Type B pancreatic cell (in vitro differentiated cells): ENCODE results near the gene CD200R1. TPM values are rescaled to one million over a fixed set of nuclear protein-coding genes. Genes with fewer than 3 reads are reported as not detected.
"Not testable (repeated sequence)": the region's sequence is repeated elsewhere in the genome, so short reads cannot be mapped to it uniquely, and the experiment has no call there.

Experiments used
- DNase-seq: peaks from one replicate; pipeline ENCODE4 v3.0.0; 2021; ENCODE audit warnings: mixed read lengths; ENCODE audit not compliant: unreplicated experiment; ENCODE audit errors: extremely low spot score
- H3K27ac Mint-ChIP-seq: 2 replicates; pipeline ENCODE4 v1.8.0; 2021; ENCODE audit warnings: mild to moderate bottlenecking, mixed read lengths
- H3K27me3 Mint-ChIP-seq: 2 replicates; pipeline ENCODE4 v1.8.0; 2021; ENCODE audit warnings: mixed read lengths
- H3K36me3 Mint-ChIP-seq: 2 replicates; pipeline ENCODE4 v1.8.0; 2021; ENCODE audit warnings: mixed read lengths
- H3K4me1 Mint-ChIP-seq: one replicate; pipeline ENCODE4 v1.8.0; 2021; ENCODE audit warnings: mixed read lengths; ENCODE audit not compliant: unreplicated experiment
- H3K4me3 Mint-ChIP-seq: 2 replicates; pipeline ENCODE4 v1.8.0; 2021; ENCODE audit warnings: mild to moderate bottlenecking, mixed read lengths
- H3K9me3 Mint-ChIP-seq: 2 replicates; pipeline ENCODE4 v1.8.0; 2021; ENCODE audit warnings: mixed read lengths
- total RNA-seq: library from RNA; stranded (reverse); gene quantifications from 2 replicates; pipeline ENCODE4 v1.2.1, GENCODE V29; 2021; ENCODE audit warnings: low replicate concordance
- TF ChIP-seq, protein P1 (sequence below): fragments of 200-600 bp; sonication (generic); conservative IDR thresholded peaks from 2 replicates; pipeline ENCODE4 v1.5.0; 2021; ENCODE audit warnings: antibody characterized with exemption, mild to moderate bottlenecking

The CD200R1 gene
- total RNA-seq, 1 donor from 2014 or later = 2.1 TPM

DNA sequence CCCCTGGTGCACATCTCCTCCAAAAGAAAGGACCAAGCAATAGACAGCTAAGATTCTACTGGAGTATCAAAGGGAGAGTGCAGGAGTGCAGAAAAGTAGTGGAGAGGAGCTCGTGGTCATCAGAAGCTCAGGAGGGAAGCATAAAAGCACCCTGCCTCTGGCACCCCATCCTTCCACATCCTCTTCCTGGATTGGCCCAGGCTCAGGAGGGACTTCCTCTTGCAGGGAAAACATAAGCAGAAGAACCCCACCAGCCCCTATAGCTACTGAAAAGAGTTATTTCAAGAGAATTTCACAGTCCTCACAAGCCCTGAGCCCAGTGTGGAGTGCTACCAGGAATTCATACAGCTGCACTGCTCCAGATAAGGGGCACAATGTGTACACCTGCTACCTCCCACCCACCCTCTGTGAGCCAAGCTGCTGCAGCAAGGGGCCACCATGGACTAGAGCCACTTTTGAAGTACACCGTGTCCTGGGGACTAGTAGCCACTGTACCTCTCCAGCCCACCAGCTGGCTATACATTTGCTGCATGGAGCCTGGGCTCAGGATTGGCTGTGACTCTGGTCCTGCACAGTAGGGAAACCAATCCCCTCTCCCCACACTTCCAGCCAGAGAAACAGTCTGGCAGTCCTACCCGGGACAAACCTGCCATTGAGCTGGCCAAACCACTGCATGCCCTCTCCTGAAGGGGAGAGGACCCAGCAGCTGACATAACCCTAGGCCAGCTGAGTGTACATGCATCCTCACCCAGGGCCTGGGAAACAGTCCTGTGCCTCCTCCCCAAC is 43.0 kb downstream of the CD200R1 start:
- no peak for DNase-seq
- Mint-ChIP-seq H3K9me3 (no peaks in the 10 kb centered on the region), H3K36me3 (no peaks in the 10 kb centered on the region), H3K4me3 (no peak overlapping the region), H3K27me3 (no peaks in the 10 kb centered on the region), H3K4me1 (no peaks in the 10 kb centered on the region), H3K27ac (no peak overlapping the region)
- TF ChIP-seq, protein P1, sequence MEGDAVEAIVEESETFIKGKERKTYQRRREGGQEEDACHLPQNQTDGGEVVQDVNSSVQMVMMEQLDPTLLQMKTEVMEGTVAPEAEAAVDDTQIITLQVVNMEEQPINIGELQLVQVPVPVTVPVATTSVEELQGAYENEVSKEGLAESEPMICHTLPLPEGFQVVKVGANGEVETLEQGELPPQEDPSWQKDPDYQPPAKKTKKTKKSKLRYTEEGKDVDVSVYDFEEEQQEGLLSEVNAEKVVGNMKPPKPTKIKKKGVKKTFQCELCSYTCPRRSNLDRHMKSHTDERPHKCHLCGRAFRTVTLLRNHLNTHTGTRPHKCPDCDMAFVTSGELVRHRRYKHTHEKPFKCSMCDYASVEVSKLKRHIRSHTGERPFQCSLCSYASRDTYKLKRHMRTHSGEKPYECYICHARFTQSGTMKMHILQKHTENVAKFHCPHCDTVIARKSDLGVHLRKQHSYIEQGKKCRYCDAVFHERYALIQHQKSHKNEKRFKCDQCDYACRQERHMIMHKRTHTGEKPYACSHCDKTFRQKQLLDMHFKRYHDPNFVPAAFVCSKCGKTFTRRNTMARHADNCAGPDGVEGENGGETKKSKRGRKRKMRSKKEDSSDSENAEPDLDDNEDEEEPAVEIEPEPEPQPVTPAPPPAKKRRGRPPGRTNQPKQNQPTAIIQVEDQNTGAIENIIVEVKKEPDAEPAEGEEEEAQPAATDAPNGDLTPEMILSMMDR = no peak

DNA sequence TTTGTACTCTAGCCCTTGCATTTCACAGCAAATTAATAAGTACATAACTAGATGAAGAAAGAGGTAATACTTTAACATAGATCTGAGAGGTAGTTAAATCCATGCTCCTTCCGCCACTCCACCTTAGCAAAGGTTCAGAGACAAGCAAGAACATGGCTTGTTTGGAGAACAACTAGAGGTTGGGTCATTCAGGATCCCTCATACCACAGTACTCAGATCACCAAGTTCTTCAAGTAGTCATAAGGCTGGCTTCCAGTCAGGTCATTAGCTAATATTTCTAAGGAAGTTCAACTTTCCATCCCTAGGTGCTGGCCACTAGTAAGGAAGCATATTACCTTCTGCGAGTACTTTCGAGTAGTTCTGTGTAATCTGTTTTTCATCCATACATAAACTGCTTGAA is 44.1 kb downstream of the CD200R1 start:
- H3K9me3 Mint-ChIP-seq = no peaks in the 10 kb centered on the region
- no peaks in the 10 kb centered on the region for H3K27me3 Mint-ChIP-seq
- no peak overlapping the region for H3K4me3 Mint-ChIP-seq
- no peak overlapping the region for H3K27ac Mint-ChIP-seq
- no peaks in the 10 kb centered on the region for H3K36me3 Mint-ChIP-seq
- no peak for DNase-seq
- H3K4me1 Mint-ChIP-seq = no peaks in the 10 kb centered on the region
- TF ChIP-seq, protein P1 = no peak

DNA sequence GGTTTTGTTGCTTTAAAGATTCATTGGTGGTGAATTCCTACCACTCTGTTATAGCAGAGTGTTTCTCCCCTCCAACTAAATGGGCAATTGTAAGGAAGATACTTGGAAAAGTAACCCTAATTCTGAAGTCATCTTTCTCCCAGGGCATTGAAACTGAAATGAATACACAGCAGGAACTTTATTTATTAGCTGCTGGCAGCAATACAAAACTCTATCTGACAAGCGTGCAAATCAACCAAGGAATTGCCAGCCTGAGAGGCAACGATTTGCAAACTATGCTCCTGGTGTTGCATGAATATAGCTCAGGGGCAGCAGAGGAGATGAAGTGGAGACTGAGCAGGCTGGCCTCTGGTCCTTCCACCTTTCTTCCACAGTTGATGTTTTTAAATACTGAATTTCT is 48.9 kb downstream of the CD200R1 start:
- TF ChIP-seq, protein P1 = no peak
- H3K36me3 Mint-ChIP-seq = no peaks in the 10 kb centered on the region
- no peak for DNase-seq

DNA sequence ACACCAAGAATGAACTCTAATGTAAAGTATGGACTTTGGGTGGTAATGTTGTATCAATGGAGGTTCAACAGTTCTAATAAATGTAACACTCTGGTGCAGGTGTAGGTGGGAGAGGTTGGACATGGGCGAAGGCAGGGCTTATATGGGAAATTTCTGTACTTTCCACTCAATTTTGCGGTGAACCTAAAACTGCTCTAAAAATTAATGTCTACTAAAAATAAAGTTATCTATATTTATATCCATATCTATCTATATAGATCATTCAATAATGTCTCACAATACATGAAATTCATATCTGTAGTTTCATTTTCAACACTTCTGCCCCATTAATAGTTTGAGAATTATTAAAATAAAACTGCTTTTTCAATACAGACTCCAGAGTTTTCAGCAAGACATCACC is 49.3 kb downstream of the CD200R1 start:
- Mint-ChIP-seq H3K36me3 (no peaks in the 10 kb centered on the region), H3K4me1 (no peaks in the 10 kb centered on the region), H3K4me3 (no peak overlapping the region), H3K27me3 (no peaks in the 10 kb centered on the region), H3K27ac (no peak overlapping the region), H3K9me3 (no peaks in the 10 kb centered on the region)
- no peak for DNase-seq
- TF ChIP-seq, protein P1 = no peak

More for the DNA sequence above, 48.9 kb downstream of the CD200R1 start:
- Mint-ChIP-seq H3K4me3 (no peak overlapping the region), H3K27me3 (no peaks in the 10 kb centered on the region), H3K4me1 (no peaks in the 10 kb centered on the region), H3K9me3 (no peaks in the 10 kb centered on the region), H3K27ac (no peak overlapping the region)

DNA sequence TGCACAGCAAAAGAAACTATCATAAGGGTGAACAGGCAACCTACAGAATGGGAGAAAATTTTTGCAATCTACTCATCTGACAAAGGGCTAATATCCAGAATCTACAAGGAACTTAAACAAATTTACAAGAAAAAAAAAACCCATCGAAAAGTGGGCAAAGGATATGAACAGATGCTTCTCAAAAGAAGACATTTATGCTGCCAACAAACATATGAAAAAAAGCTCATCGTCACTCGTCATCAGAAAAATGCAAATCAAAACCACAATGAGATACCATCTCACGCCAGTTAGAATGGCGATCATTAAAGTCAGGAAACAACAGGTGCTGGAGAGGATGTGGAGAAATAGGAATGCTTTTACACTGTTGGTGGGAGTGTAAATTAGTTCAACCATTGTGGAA is 55.4 kb downstream of the CD200R1 start:
- H3K27me3 Mint-ChIP-seq, H3K36me3 Mint-ChIP-seq, H3K9me3 Mint-ChIP-seq, H3K4me3 Mint-ChIP-seq, H3K27ac Mint-ChIP-seq, DNase-seq, H3K4me1 Mint-ChIP-seq: not testable (repeated sequence)

DNA sequence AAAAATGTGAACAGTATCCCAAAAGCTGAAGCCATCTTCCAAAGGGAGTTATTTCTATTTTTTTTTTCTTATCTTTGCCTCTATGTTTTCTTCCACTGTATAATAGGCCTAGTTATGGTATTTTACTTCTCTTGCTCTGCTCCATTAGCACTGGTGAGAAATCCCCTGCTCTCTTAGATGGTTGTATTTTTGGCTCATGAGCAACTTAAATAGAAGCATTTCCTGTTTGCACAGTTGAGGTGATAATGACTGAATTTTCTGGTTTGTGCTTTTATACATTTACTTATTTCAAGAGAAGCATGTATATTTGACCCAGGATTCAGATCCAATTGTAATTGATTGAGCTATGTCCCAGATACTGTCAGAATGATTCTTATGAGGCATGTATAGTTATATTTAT is 66.7 kb downstream of the CD200R1 start:
- H3K4me1 Mint-ChIP-seq = no peaks in the 10 kb centered on the region
- no peaks in the 10 kb centered on the region for H3K36me3 Mint-ChIP-seq
- TF ChIP-seq, protein P1 = no peak
- H3K9me3 Mint-ChIP-seq = peaks cover 14% of the 10 kb centered on the region
- no peak for DNase-seq
- no peak overlapping the region for H3K27ac Mint-ChIP-seq
- H3K27me3 Mint-ChIP-seq = no peaks in the 10 kb centered on the region
- no peak overlapping the region for H3K4me3 Mint-ChIP-seq
